Ishikawa (cell line): Measurements from ENCODE around the gene ACSF3.

Source experiments
- CEBPB ChIP-seq: IDR thresholded peaks from 2 replicates; pipeline ENCODE4 v1.6.1; 2012
- CREB1 ChIP-seq: IDR thresholded peaks from 2 replicates; pipeline ENCODE4 v1.6.1; 2012; ENCODE audit warnings: low read depth
- EGR1 ChIP-seq: IDR thresholded peaks from 2 replicates; pipeline ENCODE4 v1.6.1; 2012
- EP300 ChIP-seq: IDR thresholded peaks from 2 replicates; pipeline ENCODE4 v1.6.1; 2012; ENCODE audit warnings: borderline replicate concordance
- FOXM1 ChIP-seq: IDR thresholded peaks from 2 replicates; pipeline ENCODE4 v1.6.1; 2012; ENCODE audit warnings: low read depth, borderline replicate concordance
- NFIC ChIP-seq: IDR thresholded peaks from 2 replicates; pipeline ENCODE4 v1.6.1; 2012
- RAD21 ChIP-seq: IDR thresholded peaks from 2 replicates; pipeline ENCODE4 v1.6.1; 2012; ENCODE audit warnings: low read depth
- TAF1 ChIP-seq: IDR thresholded peaks from 2 replicates; pipeline ENCODE4 v1.6.1; 2012; ENCODE audit warnings: low read depth, mild to moderate bottlenecking
- TCF12 ChIP-seq: IDR thresholded peaks from 2 replicates; pipeline ENCODE4 v1.6.1; 2012; ENCODE audit warnings: low read depth
- TEAD4 ChIP-seq: IDR thresholded peaks from 2 replicates; pipeline ENCODE4 v1.6.1; 2012
- YY1 ChIP-seq: IDR thresholded peaks from 2 replicates; pipeline ENCODE4 v1.6.1; 2012; ENCODE audit warnings: low read depth
- ZBTB7A ChIP-seq: IDR thresholded peaks from 2 replicates; pipeline ENCODE4 v1.6.1; 2012; ENCODE audit warnings: low read depth
- TF ChIP-seq, protein P1 (sequence below): IDR thresholded peaks from 2 replicates; pipeline ENCODE4 v1.6.1; 2012; ENCODE audit warnings: low read depth, mild to moderate bottlenecking
- TF ChIP-seq, protein P2 (sequence below): IDR thresholded peaks from 2 replicates; pipeline ENCODE4 v1.6.1; 2012
- TF ChIP-seq, protein P3 (sequence below): IDR thresholded peaks from 2 replicates; pipeline ENCODE4 v1.6.1; 2012

ACSF3 gene

DNA sequence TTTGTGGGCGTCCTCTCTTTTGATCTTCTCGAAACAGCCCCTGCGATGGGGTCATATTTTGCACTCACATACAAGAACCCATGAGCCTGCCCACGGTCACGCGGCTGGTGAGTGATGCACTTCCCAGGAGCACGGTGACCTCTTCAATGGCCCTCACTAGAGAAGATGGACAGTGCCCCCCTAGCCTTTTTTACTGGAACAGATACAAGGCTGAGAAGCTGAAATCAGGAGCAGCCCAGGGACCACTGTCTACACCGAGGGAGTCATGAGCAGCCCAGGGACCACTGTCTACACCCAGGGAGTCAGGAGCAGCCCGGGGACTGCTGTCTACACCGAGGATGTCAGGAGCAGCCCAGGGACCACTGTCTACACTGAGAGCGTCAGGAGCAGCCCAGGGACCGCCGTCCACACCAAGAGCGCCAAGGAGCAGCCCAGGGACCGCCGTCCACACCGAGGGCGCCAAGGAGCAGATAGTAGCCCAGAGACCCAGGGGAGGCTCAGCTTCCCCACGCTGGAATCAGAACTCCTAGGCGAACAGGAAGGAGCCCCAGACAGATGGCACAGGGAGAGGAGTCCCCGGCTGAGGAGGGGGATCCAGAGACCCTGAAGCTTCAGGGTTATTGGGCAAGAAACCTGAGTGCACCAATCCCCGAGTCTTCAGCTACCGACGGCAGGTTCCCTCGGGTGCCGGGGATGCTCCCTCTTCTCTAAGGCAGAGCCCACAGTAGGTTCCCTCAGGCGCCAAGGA is 23.7 kb downstream of the ACSF3 start:
- TF ChIP-seq FOXM1, result no peak
- no peak for TF ChIP-seq NFIC
- no peak for TF ChIP-seq EGR1
- TF ChIP-seq RAD21, result no peak
- no peak for TF ChIP-seq TEAD4
- TF ChIP-seq, protein P1, sequence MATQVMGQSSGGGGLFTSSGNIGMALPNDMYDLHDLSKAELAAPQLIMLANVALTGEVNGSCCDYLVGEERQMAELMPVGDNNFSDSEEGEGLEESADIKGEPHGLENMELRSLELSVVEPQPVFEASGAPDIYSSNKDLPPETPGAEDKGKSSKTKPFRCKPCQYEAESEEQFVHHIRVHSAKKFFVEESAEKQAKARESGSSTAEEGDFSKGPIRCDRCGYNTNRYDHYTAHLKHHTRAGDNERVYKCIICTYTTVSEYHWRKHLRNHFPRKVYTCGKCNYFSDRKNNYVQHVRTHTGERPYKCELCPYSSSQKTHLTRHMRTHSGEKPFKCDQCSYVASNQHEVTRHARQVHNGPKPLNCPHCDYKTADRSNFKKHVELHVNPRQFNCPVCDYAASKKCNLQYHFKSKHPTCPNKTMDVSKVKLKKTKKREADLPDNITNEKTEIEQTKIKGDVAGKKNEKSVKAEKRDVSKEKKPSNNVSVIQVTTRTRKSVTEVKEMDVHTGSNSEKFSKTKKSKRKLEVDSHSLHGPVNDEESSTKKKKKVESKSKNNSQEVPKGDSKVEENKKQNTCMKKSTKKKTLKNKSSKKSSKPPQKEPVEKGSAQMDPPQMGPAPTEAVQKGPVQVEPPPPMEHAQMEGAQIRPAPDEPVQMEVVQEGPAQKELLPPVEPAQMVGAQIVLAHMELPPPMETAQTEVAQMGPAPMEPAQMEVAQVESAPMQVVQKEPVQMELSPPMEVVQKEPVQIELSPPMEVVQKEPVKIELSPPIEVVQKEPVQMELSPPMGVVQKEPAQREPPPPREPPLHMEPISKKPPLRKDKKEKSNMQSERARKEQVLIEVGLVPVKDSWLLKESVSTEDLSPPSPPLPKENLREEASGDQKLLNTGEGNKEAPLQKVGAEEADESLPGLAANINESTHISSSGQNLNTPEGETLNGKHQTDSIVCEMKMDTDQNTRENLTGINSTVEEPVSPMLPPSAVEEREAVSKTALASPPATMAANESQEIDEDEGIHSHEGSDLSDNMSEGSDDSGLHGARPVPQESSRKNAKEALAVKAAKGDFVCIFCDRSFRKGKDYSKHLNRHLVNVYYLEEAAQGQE, result no peak
- no peak for TF ChIP-seq YY1
- no peak for TF ChIP-seq CREB1
- TF ChIP-seq, protein P2, sequence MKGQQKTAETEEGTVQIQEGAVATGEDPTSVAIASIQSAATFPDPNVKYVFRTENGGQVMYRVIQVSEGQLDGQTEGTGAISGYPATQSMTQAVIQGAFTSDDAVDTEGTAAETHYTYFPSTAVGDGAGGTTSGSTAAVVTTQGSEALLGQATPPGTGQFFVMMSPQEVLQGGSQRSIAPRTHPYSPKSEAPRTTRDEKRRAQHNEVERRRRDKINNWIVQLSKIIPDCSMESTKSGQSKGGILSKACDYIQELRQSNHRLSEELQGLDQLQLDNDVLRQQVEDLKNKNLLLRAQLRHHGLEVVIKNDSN, result no peak
- no peak for TF ChIP-seq TCF12
- no peak for TF ChIP-seq ZBTB7A
- TF ChIP-seq, protein P3, sequence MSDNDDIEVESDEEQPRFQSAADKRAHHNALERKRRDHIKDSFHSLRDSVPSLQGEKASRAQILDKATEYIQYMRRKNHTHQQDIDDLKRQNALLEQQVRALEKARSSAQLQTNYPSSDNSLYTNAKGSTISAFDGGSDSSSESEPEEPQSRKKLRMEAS, result no peak
- no peak for TF ChIP-seq CEBPB

DNA sequence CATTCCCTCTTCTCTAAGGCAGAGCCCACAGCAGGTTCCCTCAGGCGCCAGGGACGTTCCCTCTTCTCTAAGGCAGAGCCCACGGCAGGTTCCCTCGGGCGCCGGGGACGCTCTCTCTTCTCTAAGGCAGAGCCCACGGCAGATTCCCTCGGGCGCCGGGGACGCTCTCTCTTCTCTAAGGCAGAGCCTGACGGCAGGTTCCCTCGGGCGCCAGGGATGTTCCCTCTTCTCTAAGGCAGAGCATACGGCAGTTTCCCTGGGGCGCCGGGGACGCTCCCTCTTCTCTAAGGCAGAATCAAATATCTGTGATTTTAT is 24.3 kb downstream of the ACSF3 start:
- TF ChIP-seq CEBPB (no peak), TCF12 (no peak), NFIC (no peak), EP300 (no peak), TEAD4 (no peak), YY1 (no peak), CREB1 (no peak), TAF1 (no peak), EGR1 (no peak), RAD21 (no peak), ZBTB7A (no peak), FOXM1 (no peak)
- TF ChIP-seq, protein P3, result no peak
- TF ChIP-seq, protein P2, result no peak
- TF ChIP-seq, protein P1, result no peak

DNA sequence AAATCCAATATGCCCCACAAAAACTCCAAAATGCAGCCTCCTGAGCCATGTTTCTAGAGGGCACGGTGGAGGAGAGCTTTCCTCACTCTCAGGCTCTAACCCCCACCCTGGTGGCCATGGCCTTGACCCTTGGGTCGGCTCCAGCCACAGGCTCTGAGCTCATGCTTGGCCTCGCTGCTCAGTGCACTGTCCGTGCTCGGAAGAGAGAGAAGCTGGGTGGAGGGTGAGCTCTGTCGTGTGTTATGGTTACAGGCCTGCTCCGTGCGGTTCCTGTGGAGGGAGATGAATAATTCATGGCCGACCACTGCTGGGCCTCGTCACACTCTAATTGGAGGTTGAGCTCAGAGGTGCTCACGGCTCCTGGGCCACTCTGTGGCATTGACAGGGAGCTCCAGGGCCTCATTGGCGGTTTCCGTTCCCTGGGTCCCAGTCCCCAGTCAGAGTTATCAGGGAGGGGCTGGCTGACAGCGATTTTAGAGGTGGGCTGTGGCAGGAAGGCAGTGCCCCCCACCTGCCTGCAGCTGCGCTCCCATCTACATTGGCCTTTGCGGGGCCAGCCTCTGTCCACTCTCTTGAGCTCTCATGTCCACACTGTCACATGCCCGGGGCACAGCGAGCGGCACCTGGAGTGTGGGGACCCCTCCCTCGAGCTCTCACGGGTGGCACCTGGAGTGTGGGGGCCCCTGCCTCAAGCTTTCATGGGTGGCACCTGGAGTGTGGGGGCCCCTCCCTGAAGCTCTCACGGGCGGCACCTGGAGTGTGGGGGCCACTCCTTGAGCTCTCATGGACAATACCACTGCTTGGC is 24.9 kb downstream of the ACSF3 start:
- TF ChIP-seq CREB1, result no peak
- TF ChIP-seq, protein P1, result no peak
- TF ChIP-seq TCF12, result no peak
- TF ChIP-seq EP300, result no peak
- no peak for TF ChIP-seq ZBTB7A
- TF ChIP-seq TAF1, result no peak
- no peak for TF ChIP-seq FOXM1
- TF ChIP-seq RAD21, result no peak
- TF ChIP-seq, protein P3, result no peak
- TF ChIP-seq CEBPB, result no peak
